ENCODE measurements around the gene ARAP2. TPM values are rescaled to one million over a fixed set of nuclear protein-coding genes. Genes with fewer than 3 reads are reported as not detected.
A peak's percentile ranks its signal among the peaks of the same experiment; 100 is the strongest.

Gene ARAP2
- total RNA-seq, 2 donors from 2014 or later, result 82.4 to 104 TPM

DNA sequence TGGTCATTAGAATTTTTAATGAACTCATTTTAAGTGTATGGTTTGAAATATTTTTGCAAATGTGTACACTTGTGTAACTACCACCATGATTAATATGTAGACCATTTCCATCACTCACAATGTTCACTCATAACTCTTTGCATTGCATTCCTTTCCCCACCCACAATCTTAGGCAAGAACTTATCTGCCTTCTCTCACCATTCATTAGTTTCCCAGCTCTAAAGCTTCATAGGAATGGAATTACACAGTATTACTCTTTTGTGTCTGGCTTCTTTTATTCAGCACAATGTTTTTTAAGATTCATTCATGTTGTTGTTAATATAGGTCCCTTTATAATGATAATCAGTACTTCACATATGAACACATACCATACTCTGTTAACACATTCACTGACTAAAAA lies 106.1 kb downstream of the ARAP2 start:
- Mint-ChIP-seq H3K4me1 (peaks cover 10% of the 10 kb centered on the region), H3K27me3 (no peaks in the 10 kb centered on the region), H3K4me3 (no peak overlapping the region), H3K27ac (no peak overlapping the region), H3K36me3 (ENCODE audit: low read depth) (peaks cover 17% of the 10 kb centered on the region)
- ATAC-seq, result no peak
- DNase-seq, result no peak
- no peaks in the 10 kb centered on the region for H3K9me3 ChIP-seq (ENCODE audit: control insufficient read depth, low read length, poor library complexity, severe bottlenecking)

DNA sequence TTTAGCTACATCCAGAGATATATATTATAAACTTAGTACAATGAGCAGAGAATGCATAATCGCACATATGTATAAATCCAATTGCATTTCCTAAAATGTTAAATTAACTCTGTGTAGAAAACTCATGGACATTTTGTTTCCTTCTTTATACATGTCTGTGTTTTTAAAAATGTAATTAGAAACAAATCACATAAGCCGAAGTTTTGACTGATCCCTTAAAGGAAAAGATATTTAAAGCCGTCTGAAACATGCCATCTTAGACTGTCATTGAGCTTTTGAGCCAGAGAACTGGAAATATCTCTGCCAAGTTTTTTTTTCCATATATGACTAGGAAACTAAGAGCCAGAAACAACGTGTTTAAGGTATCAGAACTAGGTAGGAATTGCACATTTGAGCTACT lies 107.0 kb downstream of the ARAP2 start:
- Mint-ChIP-seq H3K4me3 (no peak overlapping the region), H3K27ac (no peak overlapping the region), H3K36me3 (ENCODE audit: low read depth) (peaks cover 10% of the 10 kb centered on the region), H3K27me3 (no peaks in the 10 kb centered on the region), H3K4me1 (peaks cover 7% of the 10 kb centered on the region)
- no peak for DNase-seq
- no peaks in the 10 kb centered on the region for H3K9me3 ChIP-seq (ENCODE audit: control insufficient read depth, low read length, poor library complexity, severe bottlenecking)
- ATAC-seq, result no peak

DNA sequence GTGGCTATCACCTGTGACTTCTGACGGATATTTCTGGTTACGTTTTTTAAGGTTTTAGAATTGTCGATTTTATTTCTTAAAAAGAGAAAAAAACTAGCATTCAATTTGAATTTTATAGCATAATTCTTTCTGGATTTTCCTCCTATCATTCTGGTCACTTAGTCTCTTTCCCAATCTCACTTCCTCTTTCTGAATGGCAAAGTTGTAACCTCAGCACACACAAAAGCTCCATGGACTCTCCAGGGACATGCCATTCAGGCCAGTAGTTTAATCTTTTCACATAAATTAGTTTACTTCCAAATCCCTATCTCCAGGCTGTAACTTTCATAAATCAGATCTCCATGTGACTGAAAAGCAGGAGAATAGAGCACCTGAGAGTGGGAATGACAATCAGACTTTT lies 110.7 kb downstream of the ARAP2 start:
- Mint-ChIP-seq H3K27me3 (no peaks in the 10 kb centered on the region), H3K4me3 (no peak overlapping the region), H3K36me3 (ENCODE audit: low read depth) (peaks cover 14% of the 10 kb centered on the region), H3K4me1 (peaks cover 8% of the 10 kb centered on the region), H3K27ac (no peak overlapping the region)
- DNase-seq (no peak), ATAC-seq (no peak)
- no peaks in the 10 kb centered on the region for H3K9me3 ChIP-seq (ENCODE audit: control insufficient read depth, low read length, poor library complexity, severe bottlenecking)

DNA sequence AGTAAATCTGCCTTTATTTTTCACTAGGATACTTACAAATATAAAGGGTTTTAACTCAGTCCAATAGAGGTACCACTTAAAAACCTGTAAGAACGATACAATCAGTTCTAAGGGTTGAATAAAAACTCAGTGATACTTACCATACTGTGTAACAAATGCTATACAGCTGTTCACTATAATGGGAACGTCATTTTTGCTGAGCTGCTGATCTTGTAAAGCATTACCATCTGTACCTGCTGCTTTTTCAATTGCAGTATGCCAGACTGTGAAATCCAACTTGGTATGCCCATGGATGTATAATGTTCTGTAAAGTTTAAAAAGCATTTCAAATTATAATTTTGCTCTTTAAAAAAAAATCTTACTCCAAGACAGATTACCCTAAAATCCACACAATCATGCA lies 111.2 kb downstream of the ARAP2 start:
- H3K36me3 Mint-ChIP-seq (ENCODE audit: low read depth), result peaks cover 11% of the 10 kb centered on the region
- H3K27me3 Mint-ChIP-seq, result no peaks in the 10 kb centered on the region
- H3K4me3 Mint-ChIP-seq, result no peak overlapping the region
- H3K27ac Mint-ChIP-seq, result no peak overlapping the region
- H3K4me1 Mint-ChIP-seq, result peaks cover 5% of the 10 kb centered on the region
- ATAC-seq (no peak), DNase-seq (no peak)
- no peaks in the 10 kb centered on the region for H3K9me3 ChIP-seq (ENCODE audit: control insufficient read depth, low read length, poor library complexity, severe bottlenecking)

DNA sequence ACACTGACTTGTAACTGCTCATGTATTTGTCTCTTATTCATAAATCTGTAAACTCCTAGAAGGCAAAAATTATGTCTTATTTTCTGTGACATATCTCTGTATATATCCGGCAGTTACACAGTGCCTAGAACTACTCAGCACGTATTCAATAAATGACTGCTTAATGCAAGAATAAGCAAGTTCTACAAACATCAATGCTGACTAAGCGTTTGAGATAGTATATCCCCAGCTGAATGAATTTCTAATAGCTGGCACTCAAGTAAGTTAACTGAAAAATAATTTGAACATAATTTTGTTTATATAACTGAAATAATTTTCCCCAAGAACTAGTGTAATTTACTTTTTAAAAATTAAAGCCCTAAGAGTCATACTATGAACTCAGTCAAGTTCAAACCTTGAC lies 113.7 kb downstream of the ARAP2 start:
- Mint-ChIP-seq H3K4me3 (no peak overlapping the region), H3K27ac (no peak overlapping the region), H3K36me3 (ENCODE audit: low read depth) (peaks cover 11% of the 10 kb centered on the region), H3K27me3 (no peaks in the 10 kb centered on the region), H3K4me1 (peaks cover 7% of the 10 kb centered on the region)
- ATAC-seq, result no peak
- DNase-seq, result no peak
- no peaks in the 10 kb centered on the region for H3K9me3 ChIP-seq (ENCODE audit: control insufficient read depth, low read length, poor library complexity, severe bottlenecking)

DNA sequence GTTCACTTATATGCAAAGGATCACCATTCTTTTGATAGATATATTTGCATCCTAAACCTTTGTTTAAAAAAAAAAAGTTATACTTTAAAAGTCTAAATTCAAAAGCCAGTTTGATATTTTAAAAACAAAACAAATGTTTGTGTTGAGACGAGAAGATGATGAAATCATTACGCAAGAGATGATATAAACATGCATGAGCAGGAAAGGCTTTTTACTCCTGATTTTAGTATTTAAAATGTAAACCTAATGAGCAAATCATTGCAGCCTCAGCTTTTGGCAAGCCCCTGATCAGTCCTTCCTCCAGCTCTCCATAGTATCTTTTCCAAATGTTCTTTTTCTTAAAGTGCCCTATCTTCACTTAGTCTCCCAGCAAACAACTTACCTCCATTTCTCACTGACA lies 115.6 kb downstream of the ARAP2 start:
- ATAC-seq (no peak), DNase-seq (no peak)
- Mint-ChIP-seq H3K4me3 (no peak overlapping the region), H3K4me1 (peaks cover 7% of the 10 kb centered on the region), H3K36me3 (ENCODE audit: low read depth) (peaks cover 13% of the 10 kb centered on the region), H3K27ac (no peak overlapping the region), H3K27me3 (no peaks in the 10 kb centered on the region)
- H3K9me3 ChIP-seq (ENCODE audit: control insufficient read depth, low read length, poor library complexity, severe bottlenecking), result no peaks in the 10 kb centered on the region

DNA sequence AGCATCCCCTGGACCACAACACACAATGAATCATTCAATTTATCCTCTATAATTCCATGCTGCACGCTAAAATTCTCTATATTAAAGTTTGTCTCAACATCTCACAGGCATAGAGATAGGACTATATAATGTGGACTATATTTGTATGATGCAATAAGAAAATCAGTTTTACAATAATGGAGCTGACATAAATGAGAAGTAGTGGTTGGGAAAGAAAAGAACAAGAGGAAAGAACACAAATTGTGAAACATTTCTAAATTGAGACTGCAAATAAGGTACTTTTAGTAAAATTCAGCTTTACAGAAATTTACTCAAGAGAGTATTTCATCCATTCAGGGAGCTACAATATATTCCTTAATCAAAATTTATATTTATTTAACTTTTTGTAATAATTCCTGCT lies 120.4 kb downstream of the ARAP2 start:
- DNase-seq (no peak), ATAC-seq (no peak)
- Mint-ChIP-seq H3K27me3 (no peaks in the 10 kb centered on the region), H3K27ac (no peak overlapping the region), H3K4me1 (peaks cover 4% of the 10 kb centered on the region), H3K36me3 (ENCODE audit: low read depth) (peaks cover 12% of the 10 kb centered on the region), H3K4me3 (no peak overlapping the region)
- no peaks in the 10 kb centered on the region for H3K9me3 ChIP-seq (ENCODE audit: control insufficient read depth, low read length, poor library complexity, severe bottlenecking)

DNA sequence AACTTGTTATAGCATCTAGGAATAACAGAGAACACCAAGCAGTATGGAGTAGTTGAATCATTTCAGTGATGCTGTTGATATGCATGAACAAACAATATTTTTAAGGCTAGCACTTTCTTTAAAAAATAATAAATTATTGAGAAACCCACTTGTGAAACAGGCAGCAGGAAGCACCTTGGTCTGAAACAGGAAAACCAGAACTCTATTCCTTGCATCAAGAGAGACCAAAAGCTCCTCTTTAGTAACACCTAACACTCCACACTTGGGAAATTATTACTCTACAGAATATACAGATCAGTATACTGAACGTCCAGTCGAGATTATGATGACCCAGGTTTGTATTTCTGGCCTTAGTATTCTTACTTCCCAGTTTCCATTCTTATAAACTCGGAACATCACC lies 129.0 kb downstream of the ARAP2 start:
- H3K4me3 Mint-ChIP-seq, result no peak overlapping the region
- no peaks in the 10 kb centered on the region for H3K9me3 ChIP-seq (ENCODE audit: control insufficient read depth, low read length, poor library complexity, severe bottlenecking)
- no peak for ATAC-seq
- H3K27me3 Mint-ChIP-seq, result no peaks in the 10 kb centered on the region
- no peak for DNase-seq
- H3K4me1 Mint-ChIP-seq, result peaks cover 11% of the 10 kb centered on the region
- H3K36me3 Mint-ChIP-seq (ENCODE audit: low read depth), result peaks cover 5% of the 10 kb centered on the region
- H3K27ac Mint-ChIP-seq, result no peak overlapping the region

DNA sequence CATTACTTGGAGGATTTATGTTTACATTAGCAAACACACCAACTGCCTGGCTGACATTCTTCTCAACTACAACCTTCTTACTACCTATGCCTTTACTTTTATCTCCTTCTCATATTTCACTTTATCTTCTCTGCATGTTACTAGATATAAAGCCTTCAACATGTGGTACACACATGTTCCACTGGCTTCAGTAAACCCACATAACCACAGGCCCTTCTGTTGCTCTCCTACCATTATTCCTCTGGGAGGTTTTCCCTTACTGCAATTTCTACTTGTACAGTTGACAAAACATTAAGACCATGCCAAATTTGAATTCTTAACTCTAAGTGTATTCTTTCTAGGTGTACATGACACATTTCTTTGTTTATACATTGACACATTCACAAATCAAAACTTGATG lies 133.1 kb downstream of the ARAP2 start:
- DNase-seq (no peak), ATAC-seq (no peak)
- Mint-ChIP-seq H3K27me3 (no peaks in the 10 kb centered on the region), H3K27ac (no peak overlapping the region), H3K4me1 (peaks cover 8% of the 10 kb centered on the region), H3K4me3 (no peak overlapping the region), H3K36me3 (ENCODE audit: low read depth) (peaks cover 5% of the 10 kb centered on the region)
- H3K9me3 ChIP-seq (ENCODE audit: control insufficient read depth, low read length, poor library complexity, severe bottlenecking), result no peaks in the 10 kb centered on the region

DNA sequence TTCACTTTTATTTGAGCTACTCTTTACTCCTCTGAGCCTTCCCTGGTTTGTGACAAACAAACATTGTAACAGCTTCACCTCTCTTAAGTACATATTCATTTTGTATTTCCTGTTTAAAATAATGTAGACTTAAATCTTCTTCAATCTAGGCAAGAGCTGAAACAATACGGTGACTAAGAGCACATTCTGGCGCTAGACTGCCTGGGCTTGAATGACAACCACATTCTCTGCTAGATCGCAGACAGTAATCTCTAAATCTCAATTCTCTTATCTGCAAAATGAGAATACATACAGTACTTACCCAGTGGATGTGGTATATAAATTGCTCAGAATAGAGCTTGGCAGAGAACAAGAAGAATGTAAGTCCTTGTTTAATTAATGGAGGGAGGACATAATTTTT lies 144.8 kb downstream of the ARAP2 start:
- Mint-ChIP-seq H3K4me3 (no peak overlapping the region), H3K27me3 (no peaks in the 10 kb centered on the region), H3K36me3 (ENCODE audit: low read depth) (peaks cover 8% of the 10 kb centered on the region), H3K27ac (no peak overlapping the region), H3K4me1 (peaks cover 4% of the 10 kb centered on the region)
- DNase-seq (no peak), ATAC-seq (no peak)
- no peaks in the 10 kb centered on the region for H3K9me3 ChIP-seq (ENCODE audit: control insufficient read depth, low read length, poor library complexity, severe bottlenecking)

DNA sequence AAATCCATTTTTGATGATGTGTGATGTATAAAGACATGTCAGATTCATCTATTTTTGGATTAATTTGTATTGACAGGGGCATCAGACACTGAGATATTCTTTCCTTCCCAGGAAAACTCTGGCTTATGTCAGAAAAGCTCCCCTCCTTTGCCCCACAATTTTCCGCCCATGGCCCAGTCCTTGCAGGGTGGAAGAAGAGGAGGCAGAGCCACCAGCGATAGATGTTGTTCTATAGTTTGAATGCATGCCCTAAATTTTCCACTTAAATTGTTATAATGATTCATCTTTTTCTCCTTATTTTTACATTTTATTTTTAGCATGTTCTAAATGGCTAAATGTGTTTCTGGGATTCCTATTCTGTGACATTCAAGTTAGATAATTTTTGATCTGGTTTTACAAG lies 149.3 kb downstream of the ARAP2 start:
- no peaks in the 10 kb centered on the region for H3K9me3 ChIP-seq (ENCODE audit: control insufficient read depth, low read length, poor library complexity, severe bottlenecking)
- ATAC-seq (no peak), DNase-seq (no peak)
- Mint-ChIP-seq H3K4me3 (no peak overlapping the region), H3K27me3 (no peaks in the 10 kb centered on the region), H3K36me3 (ENCODE audit: low read depth) (peaks cover 4% of the 10 kb centered on the region), H3K27ac (no peak overlapping the region), H3K4me1 (peaks cover 7% of the 10 kb centered on the region)

DNA sequence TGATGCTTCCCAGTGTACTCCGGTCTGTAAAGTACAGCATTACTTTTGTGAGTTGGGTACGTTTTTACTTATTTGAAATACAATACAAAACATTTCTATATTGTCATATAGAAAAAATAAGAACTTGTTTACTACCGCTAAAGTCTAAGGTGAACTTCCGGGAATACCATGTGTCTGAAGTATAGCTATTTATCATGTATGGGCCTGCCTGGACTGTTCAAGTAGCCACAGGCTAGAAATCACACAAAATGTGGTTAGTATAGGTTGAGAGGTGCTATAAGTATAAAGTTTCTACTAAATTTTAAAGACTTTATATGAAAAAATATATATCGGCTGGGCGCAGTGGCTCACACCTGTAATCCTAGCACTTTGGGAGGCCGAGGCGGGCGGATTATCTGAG lies 152.3 kb downstream of the ARAP2 start:
- Mint-ChIP-seq H3K4me3 (no peak overlapping the region), H3K27me3 (no peaks in the 10 kb centered on the region), H3K27ac (no peak overlapping the region), H3K36me3 (ENCODE audit: low read depth) (peaks cover 2% of the 10 kb centered on the region), H3K4me1 (peaks cover 5% of the 10 kb centered on the region)
- DNase-seq (no peak), ATAC-seq (no peak)
- no peaks in the 10 kb centered on the region for H3K9me3 ChIP-seq (ENCODE audit: control insufficient read depth, low read length, poor library complexity, severe bottlenecking)

DNA sequence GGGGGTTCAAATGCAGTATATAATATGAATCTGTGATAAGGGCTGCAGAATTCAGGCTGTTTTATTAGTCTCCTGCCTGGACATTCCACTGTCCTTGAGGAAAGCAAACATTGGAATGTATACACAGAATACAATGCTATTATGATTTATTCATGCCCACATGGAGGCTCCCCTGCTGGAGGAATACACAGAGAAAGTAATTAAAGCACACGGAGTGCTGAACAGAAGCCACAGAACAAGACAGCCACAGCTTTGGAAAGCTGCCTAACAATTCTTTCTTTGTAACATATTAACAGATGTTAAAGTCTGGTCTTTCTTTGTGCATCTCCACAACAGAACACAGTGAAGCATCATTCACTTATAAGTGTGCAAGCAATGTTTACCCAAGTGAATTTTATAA lies 155.8 kb downstream of the ARAP2 start:
- no peak for DNase-seq
- H3K9me3 ChIP-seq (ENCODE audit: control insufficient read depth, low read length, poor library complexity, severe bottlenecking), result no peaks in the 10 kb centered on the region
- Mint-ChIP-seq H3K4me1 (peaks cover 9% of the 10 kb centered on the region), H3K4me3 (no peak overlapping the region), H3K36me3 (ENCODE audit: low read depth) (peaks cover 2% of the 10 kb centered on the region), H3K27me3 (no peaks in the 10 kb centered on the region), H3K27ac (no peak overlapping the region)
- ATAC-seq, result no peak

DNA sequence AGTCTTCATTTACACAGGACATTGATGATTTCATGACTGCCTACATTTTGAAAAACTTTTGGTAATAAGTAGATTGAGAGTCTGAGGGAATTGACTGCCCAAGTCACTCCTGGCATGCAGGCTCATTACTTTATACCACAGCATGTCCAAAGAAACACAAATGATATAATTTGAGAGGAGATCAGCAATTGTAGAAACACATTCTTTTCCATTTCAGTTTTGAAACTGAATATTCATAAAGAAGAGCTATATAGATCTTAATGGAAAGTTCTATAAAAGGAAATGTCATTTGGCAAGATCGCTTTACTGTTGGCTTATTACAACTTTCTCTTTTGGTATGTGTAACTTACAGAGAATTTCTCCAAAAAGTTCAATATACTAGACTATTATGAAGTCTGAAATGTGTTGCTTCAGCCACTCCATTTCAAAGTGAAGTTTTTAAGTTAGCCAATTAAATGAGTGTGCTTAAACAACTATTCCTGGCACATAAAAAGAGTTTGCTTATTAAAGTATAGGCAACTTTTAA lies 158.0 kb downstream of the ARAP2 start:
- H3K9me3 ChIP-seq (ENCODE audit: control insufficient read depth, low read length, poor library complexity, severe bottlenecking), result no peaks in the 10 kb centered on the region
- H3K36me3 Mint-ChIP-seq (ENCODE audit: low read depth), result peaks cover 2% of the 10 kb centered on the region
- peaks cover 9% of the 10 kb centered on the region for H3K4me1 Mint-ChIP-seq
- H3K4me3 Mint-ChIP-seq, result no peak overlapping the region
- no peaks in the 10 kb centered on the region for H3K27me3 Mint-ChIP-seq
- ATAC-seq, result no peak
- H3K27ac Mint-ChIP-seq, result peak overlapping the region; percentile 21
- no peak for DNase-seq

Measured in T-helper 17 cell (primary cell).